ENCODE results near the gene RERE.

DNA sequence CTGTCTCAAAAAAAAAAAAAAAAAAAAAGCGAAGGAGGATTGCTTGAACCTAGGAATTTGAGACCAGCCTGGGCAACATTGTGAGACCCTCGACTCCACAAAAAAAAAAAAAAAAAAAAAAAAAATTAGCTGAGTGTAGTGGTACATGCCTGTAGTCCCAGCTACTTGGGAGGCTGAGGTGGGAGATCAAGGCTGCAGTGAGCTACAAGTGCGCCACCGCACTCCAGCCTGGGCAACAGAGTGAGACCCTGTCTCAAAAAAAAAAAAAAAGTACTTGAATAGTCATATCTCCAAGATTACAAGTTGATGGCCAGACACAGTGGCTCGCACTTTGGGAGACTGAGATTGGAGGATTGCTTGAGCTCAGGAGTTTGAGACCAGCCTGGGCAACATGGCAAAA is 33.6 kb upstream of the RERE start:
- TF ChIP-seq, protein P1, sequence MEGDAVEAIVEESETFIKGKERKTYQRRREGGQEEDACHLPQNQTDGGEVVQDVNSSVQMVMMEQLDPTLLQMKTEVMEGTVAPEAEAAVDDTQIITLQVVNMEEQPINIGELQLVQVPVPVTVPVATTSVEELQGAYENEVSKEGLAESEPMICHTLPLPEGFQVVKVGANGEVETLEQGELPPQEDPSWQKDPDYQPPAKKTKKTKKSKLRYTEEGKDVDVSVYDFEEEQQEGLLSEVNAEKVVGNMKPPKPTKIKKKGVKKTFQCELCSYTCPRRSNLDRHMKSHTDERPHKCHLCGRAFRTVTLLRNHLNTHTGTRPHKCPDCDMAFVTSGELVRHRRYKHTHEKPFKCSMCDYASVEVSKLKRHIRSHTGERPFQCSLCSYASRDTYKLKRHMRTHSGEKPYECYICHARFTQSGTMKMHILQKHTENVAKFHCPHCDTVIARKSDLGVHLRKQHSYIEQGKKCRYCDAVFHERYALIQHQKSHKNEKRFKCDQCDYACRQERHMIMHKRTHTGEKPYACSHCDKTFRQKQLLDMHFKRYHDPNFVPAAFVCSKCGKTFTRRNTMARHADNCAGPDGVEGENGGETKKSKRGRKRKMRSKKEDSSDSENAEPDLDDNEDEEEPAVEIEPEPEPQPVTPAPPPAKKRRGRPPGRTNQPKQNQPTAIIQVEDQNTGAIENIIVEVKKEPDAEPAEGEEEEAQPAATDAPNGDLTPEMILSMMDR (IDR thresholded peaks at IDR 0.05) = no peak
- no peak for TF ChIP-seq POLR2A (IDR thresholded peaks at IDR 0.05)
- TF ChIP-seq POLR2AphosphoS5 (IDR thresholded peaks at IDR 0.05; ENCODE audit: insufficient read depth in 1 of 2, low read depth in 1 of 2) = no peak
